NK-92 treated with Interleukin-12 subunit alpha and Interleukin-12 subunit beta, amount 100 ng/mL, for 24 hours (cell line): ENCODE measurements around the gene RAB3GAP2.
"Not testable (repeated sequence)": the region's sequence is repeated elsewhere in the genome, so short reads cannot be mapped to it uniquely, and the experiment has no call there.

Source experiments
- DNase-seq: peaks from one replicate; lab custom pipeline; 2025; lab: John Stamatoyannopoulos, UW

The RAB3GAP2 gene, protein sequence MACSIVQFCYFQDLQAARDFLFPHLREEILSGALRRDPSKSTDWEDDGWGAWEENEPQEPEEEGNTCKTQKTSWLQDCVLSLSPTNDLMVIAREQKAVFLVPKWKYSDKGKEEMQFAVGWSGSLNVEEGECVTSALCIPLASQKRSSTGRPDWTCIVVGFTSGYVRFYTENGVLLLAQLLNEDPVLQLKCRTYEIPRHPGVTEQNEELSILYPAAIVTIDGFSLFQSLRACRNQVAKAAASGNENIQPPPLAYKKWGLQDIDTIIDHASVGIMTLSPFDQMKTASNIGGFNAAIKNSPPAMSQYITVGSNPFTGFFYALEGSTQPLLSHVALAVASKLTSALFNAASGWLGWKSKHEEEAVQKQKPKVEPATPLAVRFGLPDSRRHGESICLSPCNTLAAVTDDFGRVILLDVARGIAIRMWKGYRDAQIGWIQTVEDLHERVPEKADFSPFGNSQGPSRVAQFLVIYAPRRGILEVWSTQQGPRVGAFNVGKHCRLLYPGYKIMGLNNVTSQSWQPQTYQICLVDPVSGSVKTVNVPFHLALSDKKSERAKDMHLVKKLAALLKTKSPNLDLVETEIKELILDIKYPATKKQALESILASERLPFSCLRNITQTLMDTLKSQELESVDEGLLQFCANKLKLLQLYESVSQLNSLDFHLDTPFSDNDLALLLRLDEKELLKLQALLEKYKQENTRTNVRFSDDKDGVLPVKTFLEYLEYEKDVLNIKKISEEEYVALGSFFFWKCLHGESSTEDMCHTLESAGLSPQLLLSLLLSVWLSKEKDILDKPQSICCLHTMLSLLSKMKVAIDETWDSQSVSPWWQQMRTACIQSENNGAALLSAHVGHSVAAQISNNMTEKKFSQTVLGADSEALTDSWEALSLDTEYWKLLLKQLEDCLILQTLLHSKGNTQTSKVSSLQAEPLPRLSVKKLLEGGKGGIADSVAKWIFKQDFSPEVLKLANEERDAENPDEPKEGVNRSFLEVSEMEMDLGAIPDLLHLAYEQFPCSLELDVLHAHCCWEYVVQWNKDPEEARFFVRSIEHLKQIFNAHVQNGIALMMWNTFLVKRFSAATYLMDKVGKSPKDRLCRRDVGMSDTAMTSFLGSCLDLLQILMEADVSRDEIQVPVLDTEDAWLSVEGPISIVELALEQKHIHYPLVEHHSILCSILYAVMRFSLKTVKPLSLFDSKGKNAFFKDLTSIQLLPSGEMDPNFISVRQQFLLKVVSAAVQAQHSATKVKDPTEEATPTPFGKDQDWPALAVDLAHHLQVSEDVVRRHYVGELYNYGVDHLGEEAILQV (N-terminal part only)

DNA sequence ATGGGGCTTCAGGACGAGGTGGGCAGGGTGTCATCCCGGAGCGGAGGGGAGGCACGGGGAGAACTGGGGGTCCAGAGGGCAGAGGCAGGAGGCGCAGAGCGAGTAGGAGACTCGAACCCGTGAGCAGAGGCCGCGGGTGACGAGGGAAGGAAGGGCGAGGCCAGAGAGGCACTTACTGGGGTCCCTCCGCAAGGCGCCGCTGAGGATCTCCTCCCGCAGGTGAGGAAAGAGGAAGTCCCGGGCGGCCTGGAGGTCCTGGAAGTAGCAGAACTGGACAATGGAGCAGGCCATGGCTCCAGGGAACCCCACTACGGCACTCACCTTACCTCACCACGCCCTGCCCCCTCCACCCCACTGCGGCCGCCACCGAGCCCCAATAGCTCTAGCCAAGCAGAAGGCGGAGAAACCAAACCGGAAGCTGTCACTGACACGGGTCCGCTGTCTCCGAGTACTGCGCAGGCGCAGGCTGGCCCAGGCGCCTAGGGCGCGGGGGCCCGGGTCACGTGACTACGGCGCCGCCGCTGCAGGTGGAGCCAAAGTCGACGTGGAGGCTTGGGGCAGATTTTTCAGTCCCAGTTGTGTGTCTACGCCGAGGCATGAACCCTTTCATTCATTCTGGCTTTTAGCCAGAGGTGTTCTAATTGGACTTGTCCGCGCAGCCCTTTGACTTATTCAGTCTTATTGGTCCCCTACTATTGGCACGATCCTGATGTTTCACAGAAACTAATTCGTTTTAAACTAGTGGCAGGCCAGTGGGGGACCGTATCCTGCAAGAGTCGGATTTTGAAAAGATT is at the start of gene RAB3GAP2:
RAB3GAP2 (minus strand) TSS at position 407 of the 794 bp plus-strand sequence; CDS start at position 291, 116 bp downstream.
- DNase-seq: peak; percentile 95

DNA sequence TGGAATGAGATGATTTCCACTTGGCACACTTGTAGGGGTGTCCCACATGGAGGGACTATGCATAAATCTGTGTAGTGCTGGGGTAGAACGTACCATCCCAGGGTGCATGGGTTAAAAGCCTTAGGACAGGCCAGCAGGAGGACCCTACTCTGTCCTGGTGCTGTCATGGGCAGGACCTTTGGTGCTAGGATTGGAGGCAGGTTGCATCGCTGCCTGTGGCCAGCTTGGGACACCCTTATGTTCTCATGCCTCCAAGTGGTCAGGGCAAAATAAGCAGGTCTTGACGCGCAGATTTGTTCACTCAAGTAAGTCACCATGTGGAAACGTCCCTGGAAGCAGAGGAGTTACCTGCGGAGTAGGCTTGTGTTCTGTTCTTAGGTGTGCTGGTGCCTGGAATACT is 49.5 kb upstream of the RAB3GAP2 start:
- no peak for DNase-seq

DNA sequence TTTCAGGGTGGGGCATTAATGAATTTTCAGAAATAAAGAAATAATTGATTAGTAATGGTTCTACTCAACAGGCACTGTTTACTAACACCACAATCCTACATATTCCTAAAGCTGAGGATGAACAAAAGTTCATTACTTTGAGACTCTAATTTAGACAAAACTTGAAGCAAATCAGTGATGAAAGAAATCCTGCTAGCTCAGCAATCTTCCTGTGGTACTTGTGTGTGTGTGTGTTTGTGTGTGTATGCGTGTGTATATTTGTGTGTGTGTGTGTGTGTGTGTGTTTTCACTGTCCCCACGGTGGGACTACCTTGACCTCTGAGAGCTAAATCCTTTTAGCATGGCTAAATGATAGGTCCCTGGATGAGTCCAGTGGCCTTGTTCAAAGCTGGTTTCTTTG is 48.5 kb upstream of the RAB3GAP2 start:
- no peak for DNase-seq

DNA sequence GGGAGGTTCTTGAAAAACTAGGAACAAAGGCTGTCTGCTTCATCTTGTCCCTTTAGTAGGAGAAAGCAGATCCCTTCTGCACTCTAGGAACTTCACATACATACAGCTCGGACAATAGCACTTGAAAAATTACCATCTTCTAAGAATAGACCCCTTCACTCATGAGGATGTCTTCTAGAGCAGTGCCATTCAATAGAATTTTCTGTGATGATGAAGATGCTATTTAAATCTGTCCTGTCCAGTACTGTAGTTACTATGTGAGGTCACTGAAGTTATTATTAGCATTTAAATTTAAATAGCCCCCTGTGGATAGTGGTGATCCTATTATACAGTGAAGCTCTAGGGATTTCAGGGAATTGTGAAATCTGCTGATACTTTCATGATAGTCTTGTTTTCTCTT is 46.4 kb upstream of the RAB3GAP2 start:
- DNase-seq: no peak

DNA sequence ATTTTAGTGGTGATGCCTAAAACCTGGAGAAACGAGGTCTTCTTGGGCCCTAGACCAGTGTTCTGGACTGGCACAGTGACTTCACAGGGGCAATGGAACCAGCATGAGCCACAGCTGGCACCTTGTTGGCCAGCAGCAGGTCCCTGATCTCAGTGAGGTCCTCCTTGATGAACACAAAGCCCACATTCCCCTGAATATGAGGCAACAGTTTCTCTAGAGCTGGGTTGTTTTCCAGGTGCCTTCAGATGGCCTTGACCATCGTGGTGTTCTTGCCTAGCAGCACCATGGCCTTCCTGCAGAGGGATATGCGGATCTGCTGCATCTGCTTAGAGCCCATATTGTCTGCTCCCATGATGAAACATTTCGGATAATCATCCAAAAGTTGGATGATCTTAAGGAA is 44.9 kb upstream of the RAB3GAP2 start:
- no peak for DNase-seq

DNA sequence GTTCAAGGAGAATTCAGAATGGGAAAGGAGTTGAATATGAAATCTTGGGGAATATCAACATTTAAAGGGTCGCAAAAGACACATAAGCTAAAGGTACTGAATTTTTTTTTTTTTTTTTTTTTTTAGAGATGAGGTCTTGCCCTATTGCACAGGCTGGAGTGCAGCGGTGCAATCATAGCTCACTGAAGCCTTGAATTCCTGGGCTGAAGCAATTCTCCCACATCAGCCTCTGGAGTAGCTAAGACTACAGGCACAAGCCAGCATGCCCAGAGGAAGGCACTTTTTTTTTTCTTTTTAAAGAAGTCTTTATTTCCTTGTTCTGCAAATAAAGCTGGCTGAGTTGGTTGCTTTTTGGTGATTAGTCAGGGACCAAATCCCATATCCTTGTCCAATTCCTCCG is 44.1 kb upstream of the RAB3GAP2 start:
- DNase-seq: no peak

DNA sequence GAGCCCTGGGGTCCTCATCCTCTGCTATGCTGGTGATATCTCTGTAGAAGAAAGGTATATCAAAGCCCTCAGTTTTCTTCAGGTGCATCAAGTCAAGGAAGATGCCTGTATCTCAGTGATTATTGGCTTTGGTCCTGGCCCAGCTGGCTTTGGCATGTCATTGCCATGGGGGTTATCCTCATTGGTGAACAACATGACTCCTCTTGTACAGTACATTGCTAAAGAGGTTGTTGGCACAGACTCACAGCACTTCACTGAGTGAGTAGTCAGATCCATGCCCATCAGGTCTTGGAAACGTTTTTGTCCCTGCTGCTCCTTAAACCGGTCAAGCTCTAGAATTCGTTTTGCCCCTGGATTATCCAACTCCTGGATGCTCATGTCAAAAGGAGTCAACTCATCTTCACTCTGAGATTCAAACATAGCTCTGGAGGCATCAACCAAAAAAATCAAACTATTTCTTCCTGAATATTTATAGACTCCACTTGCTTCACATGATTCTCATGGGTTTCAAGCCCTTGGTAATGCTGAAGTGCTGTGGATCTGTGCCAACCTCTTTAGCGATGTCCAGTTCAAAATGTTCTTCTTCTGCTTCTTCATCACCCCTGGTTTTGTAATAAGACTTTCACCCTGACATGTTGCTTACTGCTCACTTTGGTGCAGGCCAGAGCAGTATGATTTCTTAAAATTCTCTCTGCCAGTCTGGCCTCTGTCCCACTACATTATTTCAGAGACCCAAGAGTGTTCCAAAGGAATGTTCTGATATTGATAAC is 43.0 kb upstream of the RAB3GAP2 start:
- no peak for DNase-seq

DNA sequence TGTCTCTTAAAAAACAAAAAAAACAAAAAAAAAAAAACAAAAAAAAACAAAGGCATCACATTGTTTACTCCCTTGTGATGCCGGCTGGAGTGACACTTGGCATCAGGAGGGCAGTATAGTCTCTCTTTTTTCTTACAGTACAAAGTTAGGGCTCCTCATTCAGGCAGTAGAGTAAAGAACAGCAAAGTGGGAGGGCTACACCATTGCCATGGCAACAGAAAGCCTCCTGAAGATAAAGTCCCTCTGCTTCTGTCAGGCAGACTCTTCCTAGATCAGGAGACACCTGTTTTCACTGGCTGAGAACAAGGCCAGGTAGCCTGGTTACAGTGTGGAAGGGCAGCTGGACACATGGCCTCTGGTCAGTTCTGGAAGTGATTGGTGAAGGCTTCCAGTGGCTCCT is 41.3 kb upstream of the RAB3GAP2 start:
- DNase-seq: no peak

DNA sequence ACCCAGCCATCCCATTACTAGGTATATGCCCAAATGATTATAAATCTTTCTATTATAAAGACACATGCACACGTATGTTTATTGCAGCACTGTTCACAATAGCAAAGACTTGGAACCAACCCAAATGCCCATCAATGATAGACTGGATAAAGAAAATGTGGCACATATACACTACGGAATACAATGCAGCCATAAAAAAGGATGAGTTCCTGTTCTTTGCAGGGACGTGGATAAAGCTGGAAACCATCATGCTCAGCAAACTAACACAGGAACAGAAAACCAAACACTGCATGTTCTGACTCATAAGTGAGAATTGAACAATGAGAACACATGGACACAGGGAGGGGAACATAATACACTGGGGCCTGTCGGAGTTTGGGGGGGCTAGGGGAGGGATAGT is 37.9 kb upstream of the RAB3GAP2 start:
- not testable (repeated sequence) for DNase-seq

DNA sequence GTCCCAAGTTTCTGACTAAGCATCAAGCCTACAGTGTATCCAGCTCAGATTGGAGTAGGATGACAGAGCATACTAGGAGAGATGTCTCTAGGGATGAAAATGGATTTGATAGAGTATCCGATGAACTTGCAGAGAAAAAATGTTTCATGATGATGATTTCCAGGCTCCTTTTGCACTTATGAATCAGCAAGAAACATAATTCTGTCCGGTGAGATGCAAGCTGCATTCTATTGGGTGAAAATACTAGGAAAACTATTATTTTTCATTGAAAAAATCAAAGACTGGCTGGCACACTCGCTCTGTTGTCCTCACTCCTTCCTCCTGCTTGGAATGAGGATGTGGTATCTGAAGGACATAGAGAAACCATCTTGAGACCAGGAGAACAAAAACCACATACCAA is 35.4 kb upstream of the RAB3GAP2 start:
- no peak for DNase-seq

DNA sequence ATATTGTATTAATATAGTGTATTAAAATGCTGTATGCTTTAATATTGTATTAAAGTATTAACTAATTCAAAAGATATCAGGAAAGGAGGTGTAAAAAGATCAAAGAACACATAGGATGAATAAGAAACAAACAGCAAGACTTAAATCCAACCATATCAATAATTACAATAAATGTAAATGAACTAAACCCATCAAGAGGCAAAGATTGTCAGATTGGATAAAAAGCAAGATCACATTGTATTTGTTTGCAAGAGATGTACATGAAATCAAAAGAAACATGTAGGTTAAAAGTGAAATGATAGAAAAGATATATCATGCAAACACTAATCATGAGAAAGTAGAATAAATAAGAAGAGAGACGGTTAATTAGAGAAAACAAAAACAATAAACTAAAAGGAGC is 34.1 kb upstream of the RAB3GAP2 start:
- no peak for DNase-seq

DNA sequence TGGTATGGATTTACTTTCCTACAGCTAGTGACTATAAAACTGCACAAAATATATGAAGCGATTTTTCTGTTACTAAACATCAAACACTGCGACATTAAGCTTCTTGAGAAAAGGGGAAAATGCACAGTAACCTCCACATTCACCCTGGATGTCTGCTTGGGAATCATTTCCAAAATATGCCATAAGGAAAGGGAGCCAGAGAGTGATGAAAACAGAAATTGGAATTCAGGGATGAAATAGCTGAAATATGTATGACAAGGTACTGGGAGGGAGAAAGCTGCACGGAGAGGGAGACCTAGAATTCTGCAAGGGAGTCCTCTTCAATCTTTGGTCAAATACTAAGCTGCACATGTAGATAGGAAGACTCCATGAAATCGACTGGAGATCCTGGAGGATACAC is 31.6 kb upstream of the RAB3GAP2 start:
- DNase-seq: no peak

DNA sequence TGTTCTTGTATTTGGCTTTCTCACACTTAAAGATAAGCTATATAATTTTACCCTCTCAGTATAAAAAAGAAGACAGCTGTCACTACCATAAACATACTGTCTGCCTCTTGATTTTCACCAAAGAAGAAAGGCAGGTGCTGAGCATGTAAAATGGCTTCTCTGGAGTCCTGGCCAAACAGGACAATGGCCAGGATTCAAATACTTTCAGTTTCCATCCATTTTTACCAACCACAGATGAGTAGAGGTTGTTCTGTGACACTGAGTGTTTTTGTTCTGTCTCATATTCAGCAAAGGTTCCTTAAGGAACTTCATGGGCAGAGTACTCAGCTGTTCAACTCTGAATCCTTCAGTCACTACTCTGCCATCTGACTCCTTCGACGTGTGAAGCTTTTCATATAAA is 29.4 kb upstream of the RAB3GAP2 start:
- DNase-seq: no peak

DNA sequence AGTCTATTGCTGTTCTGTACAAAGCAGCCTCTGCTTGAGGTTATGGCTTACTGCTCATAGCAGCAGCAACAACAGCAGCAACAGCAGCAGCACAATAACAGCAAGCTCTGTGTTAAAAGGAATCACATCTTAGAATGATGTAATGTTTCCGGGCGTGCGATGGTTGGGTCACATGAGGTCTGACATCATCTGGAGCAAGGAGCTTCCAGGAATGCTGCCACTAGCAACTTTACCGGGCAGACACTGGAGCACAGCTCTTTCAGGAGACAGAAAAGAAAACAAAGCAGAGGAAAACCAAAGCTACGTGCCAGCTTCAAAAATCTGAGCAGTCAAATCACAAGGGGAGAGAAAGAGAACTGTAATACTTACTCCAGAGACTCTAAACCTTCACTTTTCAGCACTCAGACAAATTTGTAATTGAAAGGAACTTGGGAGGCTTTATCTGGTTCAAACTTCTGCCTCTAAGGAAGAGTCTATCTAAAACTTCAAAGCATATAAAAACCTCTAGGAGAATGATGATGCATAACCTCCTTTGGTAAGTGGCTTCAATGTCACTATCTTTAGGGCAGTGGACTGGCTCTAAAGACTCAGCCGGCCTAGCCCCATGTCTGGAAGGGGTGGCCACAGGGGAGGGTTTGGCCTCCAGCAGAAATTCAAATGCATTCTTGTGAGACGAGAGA is 28.3 kb upstream of the RAB3GAP2 start:
- DNase-seq: no peak

DNA sequence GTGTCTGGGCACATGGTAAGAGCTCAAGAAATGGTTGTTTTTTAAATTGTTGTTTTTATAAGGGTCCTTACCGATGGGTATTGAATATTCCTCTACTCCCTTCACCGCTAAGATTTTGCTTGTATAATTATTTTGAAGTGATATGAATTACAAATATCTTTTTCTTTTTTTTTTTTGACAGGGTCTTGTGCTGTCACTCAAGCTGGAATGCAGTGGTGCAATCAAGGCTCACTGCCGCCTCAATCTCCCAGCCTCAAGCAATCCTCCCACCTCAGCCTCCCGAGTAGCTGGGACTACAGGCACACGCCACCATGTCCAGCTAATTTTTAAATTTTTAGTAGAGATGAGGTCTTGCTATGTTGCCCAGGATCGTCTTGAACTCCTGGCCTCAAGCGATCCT is 27.1 kb upstream of the RAB3GAP2 start:
- no peak for DNase-seq

DNA sequence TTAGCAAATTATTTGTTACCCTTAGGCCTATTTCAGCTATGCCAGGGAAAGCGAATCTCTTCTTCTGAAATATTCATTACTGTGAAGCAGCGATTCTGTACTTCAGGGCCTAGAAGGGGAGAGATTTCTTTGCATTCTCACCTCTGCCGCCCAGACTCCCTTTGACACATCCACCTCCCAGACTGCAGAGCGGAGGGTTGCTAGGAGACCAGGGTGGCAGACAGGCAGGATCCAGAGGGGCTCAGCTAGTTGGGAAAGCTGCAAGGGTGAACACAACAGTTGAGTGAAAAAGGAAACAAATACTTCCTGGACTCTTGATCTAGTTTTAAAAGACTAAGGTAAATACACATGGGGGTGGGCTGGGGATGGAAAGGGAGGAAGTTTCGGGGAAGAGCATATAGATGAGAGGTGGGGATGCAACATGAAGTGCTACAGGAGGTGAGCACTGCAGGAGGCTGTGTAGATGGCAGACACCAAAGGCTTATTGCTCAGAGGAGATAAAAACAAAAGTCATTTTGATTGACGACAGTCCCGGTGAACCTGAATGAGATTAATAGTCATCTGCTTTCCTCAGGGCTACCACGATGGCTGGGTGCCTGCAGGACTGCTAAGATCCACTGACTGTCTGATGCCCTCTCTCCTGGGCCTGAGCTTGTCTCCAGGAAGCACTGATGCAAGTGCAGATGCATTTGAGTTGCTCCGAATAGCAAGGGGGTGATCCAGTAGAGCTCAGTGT is 26.4 kb upstream of the RAB3GAP2 start:
- DNase-seq: no peak

DNA sequence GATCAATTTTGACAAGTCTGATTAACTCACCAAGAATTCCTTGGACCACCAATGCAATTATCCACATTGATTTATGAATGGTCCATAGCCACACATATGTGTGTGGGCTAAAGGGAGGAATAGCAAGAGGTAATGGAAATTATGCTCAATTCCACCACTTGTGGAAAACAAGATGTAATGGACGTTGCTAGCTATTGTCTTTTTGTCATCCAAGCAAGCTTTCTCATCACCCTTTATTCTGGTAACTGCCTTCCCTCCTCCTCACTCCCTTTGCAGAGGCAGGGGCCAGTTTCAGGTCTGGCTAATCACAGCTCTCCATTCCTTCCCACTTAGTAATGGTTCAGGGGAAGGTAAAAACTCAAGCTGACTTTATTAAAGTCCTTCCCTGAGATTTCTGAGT is 24.7 kb upstream of the RAB3GAP2 start:
- DNase-seq: no peak

DNA sequence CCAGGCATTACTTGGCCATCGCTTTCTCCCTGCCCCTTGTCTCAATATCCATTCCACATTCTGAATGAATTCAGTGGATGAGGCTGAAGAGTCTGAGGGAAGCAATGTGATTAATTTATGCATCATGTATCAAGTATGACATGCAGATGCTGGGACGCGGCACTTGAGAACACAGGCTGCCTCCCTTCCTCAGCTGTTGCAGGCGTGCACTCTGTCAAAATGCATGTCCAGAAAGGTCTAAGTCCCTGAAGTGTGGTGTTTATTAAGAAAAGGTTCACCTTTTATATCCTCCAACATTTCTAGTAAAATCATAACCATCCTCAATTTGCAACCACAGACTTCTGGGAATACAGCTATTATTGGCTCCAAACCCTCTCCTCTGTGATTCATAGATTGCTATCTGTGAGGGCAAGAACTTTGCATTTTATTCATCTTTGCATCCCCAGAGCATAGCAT is 22.6 kb upstream of the RAB3GAP2 start:
- DNase-seq: no peak

DNA sequence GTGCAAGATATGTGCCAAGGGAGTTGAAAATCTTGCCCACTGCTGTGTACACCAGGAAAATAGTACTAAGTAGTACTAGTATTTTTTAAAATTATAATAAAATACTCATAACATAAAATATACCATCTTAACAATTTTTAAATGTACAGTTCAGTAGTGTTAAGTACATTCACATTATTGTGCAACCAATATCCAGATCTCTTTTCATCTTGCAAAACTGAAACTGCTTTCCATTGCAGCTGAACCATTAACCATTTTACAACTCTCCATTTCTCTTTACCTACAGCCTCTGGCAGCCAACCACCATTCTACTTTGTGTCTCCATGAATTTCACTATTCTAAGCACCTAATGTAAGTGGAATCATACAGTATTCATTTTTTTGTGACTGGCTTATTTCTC is 19.3 kb upstream of the RAB3GAP2 start:
- DNase-seq: no peak
